Stimulated activated naive CD8-positive, alpha-beta T cell treated with anti-CD3 and anti-CD28 coated beads, Interleukin-15, Interleukin-2, amounts not matched to agents 100 ng/mL and 50 ng/mL, for 24 hours (primary cell): ENCODE data around the gene METTL1.
A peak's percentile ranks its signal among the peaks of the same experiment; 100 is the strongest.

Experiments used
- H3K27ac Mint-ChIP-seq: one replicate; pipeline ENCODE4 v1.8.0; 2021; ENCODE audit warnings: mild to moderate bottlenecking, mixed read lengths
- H3K27me3 Mint-ChIP-seq: one replicate; pipeline ENCODE4 v1.8.0; 2021; ENCODE audit warnings: mixed read lengths
- H3K36me3 Mint-ChIP-seq: one replicate; pipeline ENCODE4 v1.8.0; 2021; ENCODE audit warnings: low read depth, mixed read lengths
- H3K4me1 Mint-ChIP-seq: one replicate; pipeline ENCODE4 v1.8.0; 2021; ENCODE audit warnings: low read depth, mixed read lengths
- H3K4me3 Mint-ChIP-seq: one replicate; pipeline ENCODE4 v1.8.0; 2021; ENCODE audit warnings: mild to moderate bottlenecking, mixed read lengths
- H3K9me3 Mint-ChIP-seq: one replicate; pipeline ENCODE4 v1.8.0; 2021; ENCODE audit warnings: mixed read lengths

Gene METTL1

DNA sequence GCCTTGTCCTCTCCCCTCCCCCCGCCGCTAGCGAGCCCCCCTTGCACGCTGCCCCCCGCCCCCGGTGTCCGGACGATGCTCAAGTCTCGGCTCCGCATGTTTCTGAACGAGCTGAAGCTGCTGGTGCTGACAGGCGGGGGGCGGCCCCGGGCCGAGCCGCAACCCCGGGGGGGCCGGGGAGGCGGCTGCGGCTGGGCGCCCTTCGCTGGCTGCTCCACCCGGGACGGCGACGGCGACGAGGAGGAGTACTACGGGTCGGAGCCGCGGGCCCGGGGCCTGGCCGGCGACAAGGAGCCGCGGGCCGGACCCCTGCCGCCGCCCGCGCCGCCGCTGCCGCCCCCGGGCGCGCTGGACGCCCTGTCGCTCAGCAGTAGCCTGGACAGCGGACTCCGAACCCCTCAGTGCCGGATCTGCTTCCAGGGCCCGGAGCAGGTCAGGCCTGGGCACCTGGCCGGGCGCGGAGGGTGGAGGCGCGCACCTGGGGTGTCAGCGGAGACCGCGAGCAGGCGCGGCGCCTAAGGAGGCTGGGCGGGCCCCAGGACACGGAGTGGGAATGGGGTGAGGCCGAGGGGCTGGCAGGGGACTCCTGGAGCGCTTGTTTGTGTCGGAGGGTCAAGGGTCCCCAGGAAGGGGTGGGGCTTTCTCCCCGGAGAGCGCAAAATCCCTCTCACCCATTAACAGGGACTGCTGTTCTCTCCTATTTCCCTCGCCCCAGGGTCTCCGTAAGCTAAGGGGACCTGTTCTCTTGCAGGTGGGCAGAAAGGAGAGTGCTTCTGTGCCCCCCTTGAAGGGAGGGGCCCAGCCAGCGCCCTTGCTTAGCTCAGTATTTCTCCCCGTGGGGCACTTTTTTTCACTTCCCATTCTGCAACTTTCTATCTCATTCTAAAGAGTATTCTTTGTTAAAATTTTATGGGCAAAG is 16.2 kb downstream of the METTL1 start:
- Mint-ChIP-seq H3K9me3 (no peaks in the 10 kb centered on the region), H3K4me3 (peak overlapping the region; percentile 81), H3K36me3 (peaks cover 26% of the 10 kb centered on the region), H3K27ac (peak overlapping the region; percentile 69), H3K4me1 (peaks cover 55% of the 10 kb centered on the region), H3K27me3 (no peaks in the 10 kb centered on the region)

DNA sequence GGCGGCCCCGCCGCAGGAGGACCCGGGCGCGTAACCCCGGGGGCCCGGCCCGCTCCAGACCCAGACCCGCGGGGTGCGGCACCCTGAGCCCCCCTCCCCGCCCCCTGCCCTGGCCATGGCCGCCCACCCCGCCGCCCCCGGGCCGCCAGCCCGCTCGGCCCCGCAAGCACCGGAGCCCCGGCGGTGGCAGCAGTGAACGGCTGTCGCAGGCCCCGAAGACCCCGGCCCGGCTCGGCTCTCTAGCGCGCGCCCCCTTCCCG is 16.8 kb downstream of the METTL1 start:
- H3K36me3 Mint-ChIP-seq: peaks cover 30% of the 10 kb centered on the region
- H3K9me3 Mint-ChIP-seq: no peaks in the 10 kb centered on the region
- no peak overlapping the region for H3K4me3 Mint-ChIP-seq
- no peak overlapping the region for H3K27ac Mint-ChIP-seq
- H3K27me3 Mint-ChIP-seq: no peaks in the 10 kb centered on the region
- peaks cover 61% of the 10 kb centered on the region for H3K4me1 Mint-ChIP-seq

DNA sequence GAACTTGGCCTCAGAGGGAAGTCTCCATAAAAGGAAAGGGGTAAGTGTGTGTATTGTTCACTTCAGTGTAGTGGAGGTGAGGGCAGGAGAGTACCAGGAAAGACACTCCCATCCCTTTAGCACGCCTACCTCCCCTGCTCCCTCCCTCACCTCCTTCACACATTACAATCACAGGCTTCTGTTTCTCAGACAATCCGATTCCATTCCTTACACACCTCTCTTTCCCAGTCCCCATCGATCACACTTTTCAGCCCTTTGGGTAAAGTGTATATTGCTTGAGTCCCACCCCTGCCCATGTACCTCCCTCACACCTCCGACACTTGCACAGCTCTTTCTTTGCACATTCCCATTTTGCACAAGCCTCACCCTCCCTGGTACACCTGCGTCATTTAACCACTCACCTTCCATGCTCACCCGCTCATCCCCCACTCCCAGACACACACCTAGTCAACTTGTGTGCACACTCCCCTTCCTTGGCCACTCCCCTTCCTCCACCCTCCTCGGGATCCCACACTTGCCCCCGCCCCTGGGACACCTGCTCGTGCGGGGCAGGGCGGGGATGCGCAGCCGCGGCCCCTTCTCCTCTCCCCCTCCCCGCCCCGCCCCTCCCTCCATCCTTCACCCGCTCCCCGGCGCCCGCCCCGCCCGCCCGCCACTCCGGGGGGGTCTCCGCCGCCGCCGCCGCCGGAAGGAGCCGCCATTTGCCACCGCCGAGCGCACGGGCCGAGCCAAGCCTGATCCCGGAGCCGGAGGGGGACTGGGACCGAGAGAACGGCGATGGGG is 17.3 kb downstream of the METTL1 start, which contains the start of gene MARCHF9:
MARCHF9 (plus strand) TSS at position 693 of the 783 bp plus-strand sequence. CDS start 426 bp downstream, outside the sequence.
- Mint-ChIP-seq H3K4me3 (peak within 1 kb of the TSS; percentile 83), H3K27me3 (no peaks in the 10 kb centered on the region), H3K4me1 (peaks cover 59% of the 10 kb centered on the region), H3K9me3 (no peaks in the 10 kb centered on the region), H3K27ac (peak within 1 kb of the TSS; percentile 79), H3K36me3 (peaks cover 27% of the 10 kb centered on the region)

DNA sequence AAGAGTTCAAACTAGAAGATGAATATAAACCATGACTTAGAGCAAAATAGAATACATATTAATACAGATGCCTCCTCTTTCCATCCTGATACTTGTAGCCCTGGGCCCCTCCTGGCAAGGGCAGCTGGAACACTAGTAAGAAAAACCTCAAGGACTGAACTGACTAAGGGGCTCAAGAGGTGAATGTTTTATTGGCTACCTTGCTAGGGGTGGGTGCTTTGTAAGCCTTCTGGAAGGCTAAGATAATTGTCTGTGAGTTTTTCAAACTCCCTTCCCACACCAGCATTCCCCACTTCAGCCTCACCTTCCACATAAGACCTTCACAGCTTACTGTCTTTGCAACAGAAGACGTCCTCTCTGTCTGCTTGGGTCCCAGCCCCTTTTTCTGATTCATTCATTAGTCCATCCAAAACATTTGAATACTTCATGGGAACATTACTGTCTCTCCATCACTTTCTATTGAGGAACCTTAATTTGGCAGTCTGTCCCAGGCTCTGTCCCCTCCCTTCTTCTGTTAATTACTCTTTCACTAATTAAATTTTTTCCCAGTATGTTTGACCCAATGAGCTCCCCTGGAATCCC is 18.1 kb downstream of the METTL1 start:
- Mint-ChIP-seq H3K4me3 (peak overlapping the region; percentile 96), H3K27me3 (no peaks in the 10 kb centered on the region), H3K9me3 (no peaks in the 10 kb centered on the region), H3K36me3 (peaks cover 29% of the 10 kb centered on the region), H3K4me1 (peaks cover 60% of the 10 kb centered on the region), H3K27ac (peak overlapping the region; percentile 56)

DNA sequence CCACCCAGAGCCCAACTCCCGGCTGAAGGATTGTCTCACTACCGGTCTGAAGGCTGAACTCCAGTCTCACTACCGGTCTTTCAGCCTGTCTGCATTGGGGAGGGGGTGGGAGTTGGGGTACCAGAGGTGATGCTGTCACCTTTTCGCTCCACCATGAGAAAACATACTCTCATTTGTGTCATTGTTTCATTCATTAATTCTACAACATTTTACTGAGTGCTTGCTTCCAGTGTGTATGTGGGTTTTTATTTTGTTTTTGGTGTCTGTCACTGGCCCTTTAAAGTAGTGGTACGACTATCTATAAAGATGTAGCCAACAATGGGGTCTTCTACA is 19.3 kb downstream of the METTL1 start:
- Mint-ChIP-seq H3K9me3 (no peaks in the 10 kb centered on the region), H3K27ac (peak overlapping the region; percentile 97), H3K36me3 (peaks cover 39% of the 10 kb centered on the region), H3K4me1 (peaks cover 60% of the 10 kb centered on the region), H3K27me3 (no peaks in the 10 kb centered on the region), H3K4me3 (peak overlapping the region; percentile 96)

DNA sequence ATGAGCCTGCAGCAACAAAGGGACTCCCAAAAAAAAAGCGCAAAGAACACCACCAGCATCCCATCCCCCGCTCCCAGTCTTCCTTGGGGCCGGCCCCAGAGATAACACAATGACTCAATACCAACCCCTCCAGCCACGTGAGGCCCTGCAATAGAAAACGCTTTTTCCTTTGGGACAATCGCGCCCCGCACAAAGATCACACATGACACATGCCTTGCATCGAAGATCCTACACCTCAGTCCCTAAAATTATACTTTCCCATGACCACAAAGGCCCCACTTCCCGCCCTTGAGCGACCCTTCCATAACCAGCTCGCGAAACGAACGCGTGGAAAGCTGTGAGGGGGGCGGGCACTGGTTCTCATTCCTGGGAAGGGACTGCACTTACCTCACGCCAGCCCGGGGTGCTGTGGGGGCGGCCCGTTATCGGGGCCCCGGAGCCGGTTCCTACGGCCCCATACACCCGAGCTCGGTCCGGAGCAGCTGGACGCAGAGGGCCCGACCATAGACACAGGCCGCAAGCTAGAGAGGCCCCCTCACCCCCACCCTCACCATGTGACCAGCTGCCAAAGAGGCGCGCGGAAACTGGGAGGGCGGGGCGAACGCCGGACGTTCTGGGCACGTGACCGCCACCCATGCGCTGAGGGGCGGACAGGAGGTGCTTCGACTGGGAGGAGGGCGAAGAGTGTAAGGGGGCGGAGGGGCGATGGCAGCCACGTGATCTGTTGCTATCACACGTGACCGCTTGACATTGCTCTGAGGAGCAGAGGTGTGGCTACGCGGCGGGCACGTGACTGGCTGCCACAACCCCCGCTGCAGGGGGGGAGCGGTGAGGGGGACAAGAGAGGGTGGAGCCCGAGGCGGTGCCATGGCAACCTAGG is 19.9 kb downstream of the METTL1 start, which contains the start of gene CDK4:
CDK4 (minus strand) TSS at position 523 of the 880 bp plus-strand sequence. CDS start 593 bp downstream, outside the sequence.
- peaks cover 44% of the 10 kb centered on the region for H3K36me3 Mint-ChIP-seq
- H3K27ac Mint-ChIP-seq: peak within 1 kb of the TSS; percentile 97
- H3K9me3 Mint-ChIP-seq: no peaks in the 10 kb centered on the region
- peak within 1 kb of the TSS; percentile 96 for H3K4me3 Mint-ChIP-seq
- H3K27me3 Mint-ChIP-seq: no peaks in the 10 kb centered on the region
- peaks cover 63% of the 10 kb centered on the region for H3K4me1 Mint-ChIP-seq

DNA sequence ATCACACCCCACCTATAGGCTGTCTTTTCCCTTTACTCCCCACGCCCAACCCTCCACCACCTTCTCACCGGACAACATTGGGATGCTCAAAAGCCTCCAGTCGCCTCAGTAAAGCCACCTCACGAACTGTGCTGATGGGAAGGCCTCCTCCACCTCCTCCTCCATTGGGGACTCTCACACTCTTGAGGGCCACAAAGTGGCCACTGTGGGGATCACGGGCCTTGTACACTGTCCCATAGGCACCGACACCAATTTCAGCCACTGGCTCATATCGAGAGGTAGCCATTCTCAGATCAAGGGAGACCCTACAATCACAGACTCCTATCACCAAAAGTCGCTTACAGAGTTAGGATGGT is 20.5 kb downstream of the METTL1 start:
- Mint-ChIP-seq H3K27me3 (no peaks in the 10 kb centered on the region), H3K4me1 (peaks cover 60% of the 10 kb centered on the region), H3K9me3 (no peaks in the 10 kb centered on the region), H3K27ac (peak overlapping the region; percentile 97), H3K4me3 (peak overlapping the region; percentile 96), H3K36me3 (peaks cover 50% of the 10 kb centered on the region)

DNA sequence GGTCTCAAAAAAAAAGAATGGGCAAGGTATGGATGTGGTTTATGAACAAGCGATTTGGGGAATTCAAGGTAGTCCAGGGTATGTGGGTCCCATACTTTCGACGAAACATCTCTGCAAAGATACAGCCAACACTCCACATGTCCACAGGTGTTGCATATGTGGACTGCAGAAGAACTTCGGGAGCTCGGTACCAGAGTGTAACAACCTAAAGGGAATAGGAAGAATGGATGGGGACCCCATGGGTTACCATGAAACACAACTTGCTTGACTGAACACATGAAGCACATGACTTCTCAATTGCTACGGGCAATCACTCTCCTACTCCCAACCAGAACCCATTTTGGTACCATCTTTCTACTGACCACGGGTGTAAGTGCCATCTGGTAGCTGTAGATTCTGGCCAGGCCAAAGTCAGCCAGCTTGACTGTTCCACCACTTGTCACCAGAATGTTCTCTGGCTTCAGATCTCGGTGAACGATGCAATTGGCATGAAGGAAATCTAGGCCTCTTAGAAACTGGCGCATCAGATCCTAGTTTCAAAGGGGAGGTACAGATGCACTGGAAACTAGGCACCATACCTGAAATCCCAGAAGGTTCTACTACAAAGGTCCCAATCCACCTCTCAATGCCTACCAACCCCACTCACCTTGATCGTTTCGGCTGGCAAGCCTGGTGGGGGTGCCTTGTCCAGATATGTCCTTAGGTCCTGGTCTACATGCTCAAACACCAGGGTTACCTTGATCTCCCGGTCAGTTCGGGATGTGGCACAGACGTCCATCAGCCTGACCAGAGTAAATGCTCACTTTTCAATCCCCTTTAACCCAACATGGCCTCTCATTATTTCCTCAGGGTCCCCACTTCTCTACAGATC is 21.1 kb downstream of the METTL1 start:
- Mint-ChIP-seq H3K9me3 (no peaks in the 10 kb centered on the region), H3K36me3 (peaks cover 54% of the 10 kb centered on the region), H3K4me1 (peaks cover 62% of the 10 kb centered on the region), H3K4me3 (peak overlapping the region; percentile 96), H3K27me3 (no peaks in the 10 kb centered on the region), H3K27ac (peak overlapping the region; percentile 97)

DNA sequence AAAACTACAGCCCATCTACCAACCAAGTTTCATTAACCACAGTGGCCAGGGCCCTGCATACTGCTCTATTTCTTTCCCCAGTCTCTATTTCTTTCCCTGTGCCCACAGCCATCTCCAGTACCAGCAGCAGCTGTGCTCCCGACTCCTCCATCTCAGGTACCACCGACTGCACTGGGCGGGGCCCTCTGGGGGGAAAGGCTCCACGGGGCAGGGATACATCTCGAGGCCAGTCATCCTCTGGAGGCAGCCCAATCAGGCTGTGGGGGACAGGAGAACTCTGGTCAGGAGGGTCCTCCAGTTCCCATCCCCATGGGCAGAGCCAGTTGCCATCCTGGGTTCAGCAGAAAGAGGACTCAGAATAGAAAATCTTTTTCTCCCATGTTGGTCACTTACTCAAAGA is 22.8 kb downstream of the METTL1 start:
- H3K36me3 Mint-ChIP-seq: peaks cover 58% of the 10 kb centered on the region
- no peak overlapping the region for H3K4me3 Mint-ChIP-seq
- H3K27me3 Mint-ChIP-seq: no peaks in the 10 kb centered on the region
- peaks cover 72% of the 10 kb centered on the region for H3K4me1 Mint-ChIP-seq
- peak overlapping the region; percentile 28 for H3K27ac Mint-ChIP-seq
- no peaks in the 10 kb centered on the region for H3K9me3 Mint-ChIP-seq

DNA sequence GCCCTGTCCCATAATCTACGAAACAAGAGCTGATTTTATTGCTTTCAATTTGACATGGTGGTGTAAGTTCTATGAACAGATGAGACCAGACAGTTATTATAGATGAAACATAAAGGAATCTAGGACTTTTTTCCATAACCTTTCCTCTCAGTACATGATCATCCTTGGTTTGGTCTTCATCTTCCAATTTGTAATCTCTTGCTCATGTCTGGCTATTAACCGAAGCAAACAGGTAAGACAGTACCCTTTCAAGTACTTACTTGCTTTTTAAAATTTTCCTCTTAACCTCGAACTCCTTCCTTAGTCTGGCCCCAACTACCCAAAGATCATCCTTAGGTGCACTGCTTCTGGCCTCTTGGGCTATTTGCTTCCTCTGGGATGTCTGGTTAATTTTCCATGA is 25.9 kb downstream of the METTL1 start:
- Mint-ChIP-seq H3K27ac (peak overlapping the region; percentile 92), H3K27me3 (no peaks in the 10 kb centered on the region), H3K9me3 (no peaks in the 10 kb centered on the region), H3K4me1 (peaks cover 61% of the 10 kb centered on the region), H3K4me3 (peak overlapping the region; percentile 90), H3K36me3 (peaks cover 48% of the 10 kb centered on the region)

DNA sequence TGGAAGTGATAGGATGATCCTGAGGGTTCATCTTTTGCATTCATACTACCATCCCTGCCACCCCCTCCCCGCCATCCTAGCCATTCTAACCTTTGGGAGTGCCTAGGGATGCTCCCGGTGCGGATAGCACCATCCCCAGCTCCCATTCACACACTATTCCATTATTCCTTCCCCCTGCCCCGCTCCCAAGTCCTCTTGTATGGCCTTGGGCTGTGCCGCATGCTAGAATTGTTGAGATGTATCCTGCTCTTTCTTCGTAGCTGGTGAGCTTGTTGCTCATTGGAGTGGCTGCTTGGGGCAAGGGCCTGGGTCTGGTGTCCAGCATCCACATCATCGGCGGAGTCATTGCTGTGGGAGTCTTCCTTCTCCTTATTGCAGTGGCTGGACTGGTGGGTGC is 26.4 kb downstream of the METTL1 start:
- peaks cover 61% of the 10 kb centered on the region for H3K4me1 Mint-ChIP-seq

DNA sequence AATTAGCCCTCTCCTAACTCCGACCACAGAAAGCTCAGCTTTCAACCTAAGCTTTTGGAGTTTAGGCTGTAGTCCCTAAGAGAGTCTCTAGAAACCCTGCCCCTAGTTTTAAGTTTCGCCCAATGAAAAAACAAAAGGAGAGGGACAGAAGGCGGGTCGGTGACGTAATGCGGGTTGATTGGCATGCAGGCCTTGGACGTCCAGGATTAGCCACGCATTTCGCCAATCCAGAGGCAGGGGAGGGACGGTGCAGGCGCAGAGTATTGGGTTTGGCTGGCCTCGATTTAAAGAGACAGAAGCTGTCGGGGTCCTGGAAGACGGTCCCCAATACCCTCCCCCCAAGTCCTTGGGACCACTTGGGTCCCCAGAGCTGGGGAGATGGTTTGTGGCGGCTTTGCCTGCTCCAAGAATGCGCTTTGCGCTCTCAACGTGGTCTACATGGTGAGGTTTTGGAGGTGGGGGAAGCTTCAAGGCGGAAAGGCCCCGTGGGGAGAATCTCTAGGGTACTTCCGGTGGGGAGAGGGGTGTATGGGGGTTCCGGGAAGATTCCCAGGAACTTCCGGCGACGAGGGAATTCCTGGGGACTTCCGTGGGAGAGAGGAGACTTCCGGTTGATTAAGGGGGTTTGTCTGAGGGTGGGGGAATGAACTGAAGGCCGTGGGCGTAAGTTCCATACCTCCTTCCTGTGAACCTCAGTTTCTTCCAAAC is 27.0 kb downstream of the METTL1 start, which contains the start of gene TSPAN31:
TSPAN31 (plus strand) TSS at position 263 of the 708 bp plus-strand sequence; CDS start at position 379, 116 bp downstream.
- H3K4me3 Mint-ChIP-seq: peak within 1 kb of the TSS; percentile 90
- H3K4me1 Mint-ChIP-seq: peaks cover 62% of the 10 kb centered on the region
- H3K27me3 Mint-ChIP-seq: no peaks in the 10 kb centered on the region
- H3K36me3 Mint-ChIP-seq: peaks cover 37% of the 10 kb centered on the region
- no peaks in the 10 kb centered on the region for H3K9me3 Mint-ChIP-seq
- H3K27ac Mint-ChIP-seq: peak within 1 kb of the TSS; percentile 92

More for the DNA sequence above, 26.4 kb downstream of the METTL1 start:
- Mint-ChIP-seq H3K9me3 (no peaks in the 10 kb centered on the region), H3K27ac (peak overlapping the region; percentile 92), H3K27me3 (no peaks in the 10 kb centered on the region), H3K4me3 (peak overlapping the region; percentile 90), H3K36me3 (peaks cover 42% of the 10 kb centered on the region)

DNA sequence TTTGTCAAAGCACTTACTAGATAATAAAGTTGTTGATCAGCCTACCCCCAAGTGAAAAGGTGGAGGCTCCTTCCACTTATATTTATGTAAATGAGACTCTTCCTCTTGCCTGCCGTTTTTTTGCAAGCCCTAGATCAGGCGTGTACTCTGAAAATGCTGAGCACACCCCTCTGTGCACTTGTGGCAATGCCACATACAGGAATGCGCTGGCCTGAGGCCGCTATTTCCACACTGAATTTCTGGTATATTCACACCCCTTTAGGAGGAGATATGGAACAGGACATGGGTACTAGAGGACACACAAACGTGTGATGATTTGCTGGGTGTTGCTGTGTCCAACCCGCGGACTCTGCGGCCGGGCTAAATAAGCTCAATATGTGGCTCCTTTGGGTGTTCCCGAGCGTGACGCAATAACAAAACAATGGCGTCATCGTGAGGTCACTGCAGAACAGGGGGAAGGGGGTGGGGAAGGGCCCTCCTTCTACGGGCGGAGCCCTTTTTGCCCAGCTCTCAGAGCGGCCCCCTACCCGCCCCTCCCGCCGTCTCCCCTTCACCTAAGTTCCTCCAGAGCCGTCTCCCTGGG is 27.6 kb downstream of the METTL1 start:
- Mint-ChIP-seq H3K27ac (peak overlapping the region; percentile 92), H3K27me3 (no peaks in the 10 kb centered on the region), H3K4me3 (peak overlapping the region; percentile 90), H3K9me3 (no peaks in the 10 kb centered on the region), H3K4me1 (peaks cover 66% of the 10 kb centered on the region), H3K36me3 (peaks cover 36% of the 10 kb centered on the region)
